ENCODE results near the gene ACADM.
"Not testable (repeated sequence)": the region's sequence is repeated elsewhere in the genome, so short reads cannot be mapped to it uniquely, and the experiment has no call there.

The ACADM gene

GRCh38 chr1:75724472-75725022, at the start of gene ACADM:
Gene ACADM, plus strand, starts transcription at chr1:75724709. Its CDS starts 79 bp downstream, at chr1:75724788.
- DNase-seq, result peak; percentile 95

GRCh38 chr1:75677443-75677842, 47.1 kb upstream of the ACADM start:
- no peak for DNase-seq

- peak; percentile 66 for DNase-seq
These were observed 46.5 kb upstream of the ACADM start for GRCh38 chr1:75677964-75678363.

- DNase-seq, result no peak
These were observed 34.0 kb upstream of the ACADM start for GRCh38 chr1:75690547-75690946.

GRCh38 chr1:75693551-75693950, 31.0 kb upstream of the ACADM start:
- DNase-seq, result no peak

- DNase-seq, result no peak
These were observed 28.5 kb upstream of the ACADM start for GRCh38 chr1:75696000-75696399.

- no peak for DNase-seq
These were observed 17.3 kb upstream of the ACADM start for GRCh38 chr1:75707191-75707590.

- DNase-seq, result no peak
These were observed 15.6 kb upstream of the ACADM start for GRCh38 chr1:75708910-75709309.

GRCh38 chr1:75710832-75711231, 13.7 kb upstream of the ACADM start:
- DNase-seq, result no peak

- no peak for DNase-seq
These were observed 12.7 kb upstream of the ACADM start for GRCh38 chr1:75711846-75712245.

GRCh38 chr1:75712306-75712705, 12.2 kb upstream of the ACADM start:
- DNase-seq, result no peak

GRCh38 chr1:75719810-75720209, 4.7 kb upstream of the ACADM start:
- DNase-seq, result no peak

GRCh38 chr1:75720325-75720724, 4.2 kb upstream of the ACADM start:
- no peak for DNase-seq

- DNase-seq, result no peak
These were observed 3.7 kb upstream of the ACADM start for GRCh38 chr1:75720820-75721219.

GRCh38 chr1:75722246-75722645, 2.3 kb upstream of the ACADM start:
- DNase-seq, result not testable (repeated sequence)

- no peak for DNase-seq
These were observed 1.5 kb upstream of the ACADM start for GRCh38 chr1:75722966-75723365.

- peak; percentile 94 for DNase-seq
These were observed 479 bp upstream of the ACADM start for GRCh38 chr1:75723989-75724471.

GRCh38 chr1:75725266-75725665, 757 bp downstream of the ACADM start:
- DNase-seq, result no peak

- no peak for DNase-seq
These were observed 1.4 kb downstream of the ACADM start for GRCh38 chr1:75725861-75726361.

- no peak for DNase-seq
These were observed 3.1 kb downstream of the ACADM start for GRCh38 chr1:75727571-75727970.

GRCh38 chr1:75730432-75730831, 5.9 kb downstream of the ACADM start:
- no peak for DNase-seq

- DNase-seq, result no peak
These were observed 7.4 kb downstream of the ACADM start for GRCh38 chr1:75731881-75732280.

GRCh38 chr1:75732703-75733102, 8.2 kb downstream of the ACADM start:
- no peak for DNase-seq

- no peak for DNase-seq
These were observed 9.2 kb downstream of the ACADM start for GRCh38 chr1:75733661-75734060.

GRCh38 chr1:75736016-75736415, 11.5 kb downstream of the ACADM start:
- DNase-seq, result no peak

Data from islet precursor cell (in vitro differentiated cells).